Endothelial cell (in vitro differentiated cells): ENCODE data around the gene USF1. TPM values are rescaled to one million over a fixed set of nuclear protein-coding genes. Genes with fewer than 3 reads are reported as not detected.
"Not testable (repeated sequence)": the region's sequence is repeated elsewhere in the genome, so short reads cannot be mapped to it uniquely, and the experiment has no call there.

Source experiments
- DNase-seq: peaks from one replicate; pipeline ENCODE4 v3.0.0; 2021; ENCODE audit warnings: low spot score
- H3K27ac Mint-ChIP-seq: one replicate; pipeline ENCODE4 v1.8.0; 2021; ENCODE audit warnings: mixed read lengths, inconsistent platforms; ENCODE audit not compliant: unreplicated experiment
- H3K27me3 Mint-ChIP-seq: one replicate; pipeline ENCODE4 v1.8.0; 2021; ENCODE audit warnings: mild to moderate bottlenecking, moderate library complexity, mixed read lengths, inconsistent platforms; ENCODE audit not compliant: unreplicated experiment
- H3K36me3 Mint-ChIP-seq: one replicate; pipeline ENCODE4 v1.8.0; 2021; ENCODE audit warnings: mild to moderate bottlenecking, low read depth, mixed read lengths, inconsistent platforms; ENCODE audit not compliant: unreplicated experiment
- H3K4me1 Mint-ChIP-seq: one replicate; pipeline ENCODE4 v1.8.0; 2021; ENCODE audit warnings: mild to moderate bottlenecking, mixed read lengths, inconsistent platforms; ENCODE audit not compliant: unreplicated experiment
- H3K4me3 Mint-ChIP-seq: one replicate; pipeline ENCODE4 v1.8.0; 2021; ENCODE audit warnings: mild to moderate bottlenecking, mixed read lengths, inconsistent platforms; ENCODE audit not compliant: unreplicated experiment
- H3K9me3 Mint-ChIP-seq: one replicate; pipeline ENCODE4 v1.8.0; 2021; ENCODE audit warnings: mixed read lengths, inconsistent platforms; ENCODE audit not compliant: unreplicated experiment
- total RNA-seq: library from RNA; stranded (reverse); fragmentation: NEBNext Ultra II Directional; extraction: Animal tissue kit (Norgen Biotek cat#: 25700); gene quantifications from one replicate; pipeline ENCODE4 v1.2.1, GENCODE V29; 2021; ENCODE audit not compliant: unreplicated experiment
- TF ChIP-seq, protein P1 (sequence below): fragments of 200-600 bp; sonication (generic); IDR thresholded peaks from one replicate; pipeline ENCODE4 v1.5.0; 2021; ENCODE audit warnings: antibody characterized with exemption; ENCODE audit not compliant: unreplicated experiment

The USF1 gene
- total RNA-seq, 1 donor from 2014 or later = 121 TPM

DNA sequence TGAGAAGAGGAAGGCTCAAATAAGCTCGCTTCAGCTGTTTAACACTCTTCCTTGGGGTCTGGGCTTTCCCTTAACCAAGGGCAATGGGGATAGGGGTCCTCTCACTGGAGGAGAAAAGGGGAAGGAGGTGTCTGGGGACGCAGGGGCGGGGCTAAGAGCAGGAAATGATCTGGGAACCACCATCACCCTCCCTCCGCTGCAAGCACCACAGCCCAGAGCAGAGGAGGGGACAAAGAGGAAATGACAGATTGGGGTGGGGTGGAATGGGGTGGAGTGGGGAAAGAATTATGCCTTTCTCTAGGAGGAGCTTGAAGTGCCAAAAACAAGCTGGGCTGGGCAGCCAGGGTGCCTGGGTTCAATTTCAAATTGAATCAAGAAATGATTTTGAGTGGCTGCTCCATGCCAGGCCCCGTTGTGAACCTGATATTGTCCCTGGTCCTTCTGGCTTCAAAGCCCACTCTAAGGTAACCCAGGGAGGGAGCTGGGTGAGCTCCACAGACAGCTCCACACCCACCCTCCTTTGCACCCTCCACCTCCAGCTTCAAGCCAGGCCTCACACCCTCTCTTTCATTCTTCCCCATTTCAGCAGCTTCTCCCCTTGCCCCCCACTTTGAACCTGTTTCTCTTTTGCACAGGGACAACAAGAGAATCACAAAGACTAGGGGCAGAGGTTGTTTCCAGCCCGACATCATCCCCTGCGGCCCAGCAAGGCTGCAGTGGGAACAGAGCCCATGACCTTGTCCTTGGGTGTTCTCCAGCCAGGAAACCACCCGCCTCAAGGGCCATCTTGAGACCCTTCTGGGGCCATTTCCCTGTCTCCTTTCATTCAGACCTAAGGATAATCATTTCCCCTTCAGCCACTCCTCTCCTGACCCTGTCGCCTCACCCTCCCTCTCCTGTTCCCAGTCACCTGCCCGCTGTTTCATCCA is 22.8 kb upstream of the USF1 start:
- Mint-ChIP-seq H3K27me3 (peaks cover 12% of the 10 kb centered on the region), H3K27ac (no peak overlapping the region), H3K36me3 (no peaks in the 10 kb centered on the region), H3K9me3 (no peaks in the 10 kb centered on the region), H3K4me1 (peaks cover 19% of the 10 kb centered on the region), H3K4me3 (no peak overlapping the region)
- TF ChIP-seq, protein P1, sequence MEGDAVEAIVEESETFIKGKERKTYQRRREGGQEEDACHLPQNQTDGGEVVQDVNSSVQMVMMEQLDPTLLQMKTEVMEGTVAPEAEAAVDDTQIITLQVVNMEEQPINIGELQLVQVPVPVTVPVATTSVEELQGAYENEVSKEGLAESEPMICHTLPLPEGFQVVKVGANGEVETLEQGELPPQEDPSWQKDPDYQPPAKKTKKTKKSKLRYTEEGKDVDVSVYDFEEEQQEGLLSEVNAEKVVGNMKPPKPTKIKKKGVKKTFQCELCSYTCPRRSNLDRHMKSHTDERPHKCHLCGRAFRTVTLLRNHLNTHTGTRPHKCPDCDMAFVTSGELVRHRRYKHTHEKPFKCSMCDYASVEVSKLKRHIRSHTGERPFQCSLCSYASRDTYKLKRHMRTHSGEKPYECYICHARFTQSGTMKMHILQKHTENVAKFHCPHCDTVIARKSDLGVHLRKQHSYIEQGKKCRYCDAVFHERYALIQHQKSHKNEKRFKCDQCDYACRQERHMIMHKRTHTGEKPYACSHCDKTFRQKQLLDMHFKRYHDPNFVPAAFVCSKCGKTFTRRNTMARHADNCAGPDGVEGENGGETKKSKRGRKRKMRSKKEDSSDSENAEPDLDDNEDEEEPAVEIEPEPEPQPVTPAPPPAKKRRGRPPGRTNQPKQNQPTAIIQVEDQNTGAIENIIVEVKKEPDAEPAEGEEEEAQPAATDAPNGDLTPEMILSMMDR = no peak
- no peak for DNase-seq

DNA sequence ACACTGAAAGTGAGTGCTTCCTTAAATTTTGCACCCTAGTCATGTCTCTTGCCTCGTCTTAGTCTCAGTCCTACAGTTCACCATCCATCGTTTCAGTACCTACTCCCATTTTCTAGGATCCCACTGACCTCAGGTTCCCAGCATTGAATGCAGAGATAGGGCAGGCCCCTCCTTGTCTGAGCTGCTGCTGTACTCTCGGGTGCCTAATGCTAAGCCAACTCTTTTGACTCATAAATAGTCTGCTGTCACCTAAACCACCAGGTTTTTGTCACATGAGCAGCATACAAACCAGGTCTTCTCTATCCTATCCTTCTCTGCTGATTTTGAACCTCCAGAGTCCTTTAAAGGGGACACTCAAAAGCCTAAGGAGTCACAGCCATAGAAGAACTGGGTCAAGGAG is 20.9 kb upstream of the USF1 start:
- DNase-seq = no peak
- H3K4me1 Mint-ChIP-seq = peaks cover 19% of the 10 kb centered on the region
- TF ChIP-seq, protein P1 = no peak
- H3K27ac Mint-ChIP-seq = no peak overlapping the region
- no peaks in the 10 kb centered on the region for H3K9me3 Mint-ChIP-seq
- H3K4me3 Mint-ChIP-seq = no peak overlapping the region
- peaks cover 10% of the 10 kb centered on the region for H3K27me3 Mint-ChIP-seq
- no peaks in the 10 kb centered on the region for H3K36me3 Mint-ChIP-seq

DNA sequence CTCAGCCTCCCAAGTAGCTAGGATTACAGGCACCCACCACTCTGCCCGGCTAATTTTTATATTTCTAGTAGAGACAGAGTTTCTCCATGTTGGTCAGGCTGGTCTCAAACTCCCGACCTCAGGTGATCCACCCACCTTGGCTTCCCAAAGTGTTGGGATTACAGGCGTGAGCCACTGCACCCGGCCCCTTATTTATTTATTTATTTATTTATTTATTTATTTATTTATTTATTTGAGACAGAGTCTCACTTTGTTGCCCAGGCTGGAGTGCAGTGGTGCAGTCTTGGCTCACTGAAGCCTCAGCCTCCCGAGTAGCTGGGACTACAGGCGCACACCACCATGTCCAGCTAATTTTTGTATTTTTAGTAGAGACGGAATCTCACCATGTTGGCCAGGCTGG is 19.9 kb upstream of the USF1 start:
- not testable (repeated sequence) for H3K27ac Mint-ChIP-seq, H3K36me3 Mint-ChIP-seq, DNase-seq, H3K4me3 Mint-ChIP-seq, H3K9me3 Mint-ChIP-seq
- Mint-ChIP-seq H3K27me3 (peaks cover 10% of the 10 kb centered on the region), H3K4me1 (peaks cover 19% of the 10 kb centered on the region)

DNA sequence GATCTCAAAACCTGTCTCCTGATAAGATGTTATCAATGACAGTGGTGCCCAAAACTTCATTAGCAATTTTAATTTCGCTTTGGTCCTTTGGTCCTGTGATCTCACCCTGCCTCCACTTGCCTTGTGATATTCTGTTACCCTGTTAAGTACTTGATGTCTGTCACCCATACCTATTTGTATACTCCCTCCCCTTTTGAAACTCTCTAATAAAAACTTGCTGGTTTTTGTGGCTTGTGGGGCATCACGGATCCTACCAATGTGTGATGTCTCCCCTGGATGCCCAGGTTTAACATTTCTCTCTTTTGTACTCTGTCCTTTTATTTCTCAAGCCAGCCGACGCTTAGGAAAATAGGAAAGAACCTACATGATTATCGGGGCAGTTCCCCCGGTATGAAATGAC is 18.2 kb upstream of the USF1 start:
- peaks cover 11% of the 10 kb centered on the region for H3K27me3 Mint-ChIP-seq
- H3K36me3 Mint-ChIP-seq, DNase-seq, H3K9me3 Mint-ChIP-seq, H3K27ac Mint-ChIP-seq, H3K4me3 Mint-ChIP-seq: not testable (repeated sequence)
- H3K4me1 Mint-ChIP-seq = peaks cover 15% of the 10 kb centered on the region

DNA sequence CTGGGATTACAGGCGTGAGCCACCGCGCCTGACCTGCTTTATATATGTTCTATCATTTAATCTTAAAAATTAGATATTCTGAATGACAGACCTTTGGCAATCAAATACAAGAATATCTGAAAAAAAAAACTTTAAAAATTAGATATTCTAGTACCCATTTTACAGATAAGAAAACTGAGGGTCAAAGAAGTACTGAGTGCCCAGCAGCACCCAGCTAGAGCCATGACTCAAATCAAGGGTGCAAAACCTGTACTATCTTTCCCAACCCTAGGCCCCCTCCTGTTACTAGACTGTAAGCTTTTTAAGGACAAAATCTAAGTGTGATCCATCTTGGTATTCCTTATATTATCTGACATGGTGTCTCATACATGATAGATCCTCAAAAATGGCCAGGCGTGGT is 15.6 kb upstream of the USF1 start:
- no peaks in the 10 kb centered on the region for H3K36me3 Mint-ChIP-seq
- H3K4me3 Mint-ChIP-seq = no peak overlapping the region
- no peak overlapping the region for H3K27ac Mint-ChIP-seq
- TF ChIP-seq, protein P1 = no peak
- H3K27me3 Mint-ChIP-seq = peaks cover 8% of the 10 kb centered on the region
- peaks cover 3% of the 10 kb centered on the region for H3K4me1 Mint-ChIP-seq
- no peak for DNase-seq
- no peaks in the 10 kb centered on the region for H3K9me3 Mint-ChIP-seq

DNA sequence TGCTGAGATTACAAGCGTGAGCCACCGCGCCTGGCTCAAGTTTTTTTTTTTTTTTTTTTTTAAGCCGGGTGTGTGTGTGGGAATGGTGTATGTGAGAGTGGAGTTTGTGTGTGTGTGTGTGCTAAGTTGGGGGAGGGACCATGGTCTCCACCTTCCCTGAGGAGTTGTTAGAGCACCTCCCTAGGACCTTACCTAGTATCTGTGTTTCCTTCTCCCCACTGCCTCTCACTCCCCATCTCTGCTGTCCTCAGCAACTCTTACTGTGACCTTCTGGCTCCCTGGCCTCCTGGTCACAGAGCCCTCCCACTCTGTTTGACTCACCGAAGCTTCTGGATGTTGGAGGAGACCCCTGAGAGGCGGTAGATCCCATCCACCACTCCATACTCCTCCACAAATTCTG is 13.5 kb upstream of the USF1 start:
- TF ChIP-seq, protein P1 = no peak
- Mint-ChIP-seq H3K27me3 (peaks cover 3% of the 10 kb centered on the region), H3K36me3 (no peaks in the 10 kb centered on the region), H3K9me3 (no peaks in the 10 kb centered on the region), H3K27ac (no peak overlapping the region), H3K4me3 (no peak overlapping the region), H3K4me1 (peaks cover 3% of the 10 kb centered on the region)
- no peak for DNase-seq
